CD4-positive, alpha-beta T cell treated with Interleukin-4 for 4 hours (primary cell): ENCODE measurements around the gene ING5.

Experiments
- DNase-seq: peaks from one replicate; pipeline ENCODE4 v3.0.0-alpha.2; 2020

The ING5 gene

DNA sequence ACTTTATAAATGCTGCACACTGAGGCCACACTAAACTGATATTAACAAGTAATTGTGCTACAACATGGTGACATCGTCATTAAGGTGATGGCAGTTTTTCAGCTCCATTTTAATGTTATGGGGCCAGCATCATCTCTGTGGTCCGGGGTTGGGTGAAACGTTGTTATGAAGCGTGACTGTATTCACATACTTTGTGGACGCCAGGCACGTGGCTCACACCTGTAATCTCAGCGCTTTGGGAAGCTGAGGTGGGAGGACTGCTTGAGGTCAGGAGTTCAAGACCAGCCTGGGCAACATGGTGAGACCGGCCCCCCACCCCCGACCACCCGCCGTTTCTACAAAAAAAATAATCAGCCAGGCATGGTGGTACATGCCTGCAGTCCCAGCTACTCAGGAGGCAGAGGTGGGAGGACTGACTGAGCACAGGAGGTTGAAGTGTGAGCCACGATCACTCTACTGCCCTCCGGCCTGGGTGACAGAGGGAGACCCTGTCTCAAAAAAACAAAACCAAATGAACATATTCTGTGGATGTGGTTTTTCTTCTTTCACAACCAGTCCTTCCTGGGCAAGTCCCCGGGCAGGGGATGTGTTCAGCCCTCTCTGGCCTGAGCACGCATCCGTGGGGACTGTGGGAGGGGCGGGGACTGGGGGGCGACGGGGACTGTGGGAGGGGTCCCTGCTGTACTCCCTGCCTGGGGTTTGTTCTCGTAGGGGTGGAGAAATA, 61.9 kb downstream of the ING5 start:
- DNase-seq, result peak; percentile 33

DNA sequence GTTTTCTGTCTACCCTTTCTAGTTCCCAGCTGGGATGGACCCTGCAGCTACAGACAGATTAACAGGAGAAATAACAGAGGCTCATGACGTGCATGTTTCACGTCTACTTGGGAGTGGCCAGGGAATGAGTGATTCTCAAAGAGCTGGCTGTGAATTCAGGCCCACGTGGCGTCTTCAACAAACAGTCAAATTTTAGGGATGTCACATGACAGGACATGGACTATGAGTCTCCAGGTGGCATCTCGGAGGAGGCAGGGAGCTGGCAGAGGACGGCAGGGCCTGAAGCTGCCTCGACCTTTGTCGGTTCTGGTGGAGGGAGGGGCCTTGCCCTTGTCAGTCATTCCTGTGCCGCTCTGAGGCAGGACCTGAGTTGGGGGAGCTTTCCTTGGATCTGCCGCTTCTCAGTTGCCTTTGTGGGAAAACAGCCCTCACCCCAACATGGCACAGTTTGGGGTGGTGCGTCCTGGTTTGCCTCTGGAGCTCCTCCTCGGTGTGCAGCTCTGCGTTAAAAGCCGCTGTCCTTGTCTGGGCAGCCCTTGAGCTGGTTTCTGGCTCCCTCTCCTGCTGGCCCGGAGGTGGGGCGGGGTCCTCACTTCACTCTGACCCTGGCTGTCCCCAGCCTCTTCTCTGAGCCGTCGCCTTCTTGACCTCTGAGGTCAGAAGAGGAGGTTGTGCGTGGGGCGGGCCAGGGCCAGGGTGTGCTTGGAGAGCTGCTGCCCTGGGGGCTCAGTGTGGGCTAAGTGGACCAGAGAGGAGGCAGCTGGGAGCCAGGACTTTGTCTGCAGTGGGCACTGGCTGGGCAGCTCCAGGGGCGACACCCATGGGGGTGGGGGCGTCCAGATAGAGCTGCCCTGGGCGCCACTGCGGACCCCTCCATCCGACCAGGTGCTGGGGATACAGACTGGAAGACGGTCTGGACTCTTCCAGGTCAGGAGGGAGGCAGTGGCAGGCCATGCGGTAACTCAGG, 62.7 kb downstream of the ING5 start:
- no peak for DNase-seq

DNA sequence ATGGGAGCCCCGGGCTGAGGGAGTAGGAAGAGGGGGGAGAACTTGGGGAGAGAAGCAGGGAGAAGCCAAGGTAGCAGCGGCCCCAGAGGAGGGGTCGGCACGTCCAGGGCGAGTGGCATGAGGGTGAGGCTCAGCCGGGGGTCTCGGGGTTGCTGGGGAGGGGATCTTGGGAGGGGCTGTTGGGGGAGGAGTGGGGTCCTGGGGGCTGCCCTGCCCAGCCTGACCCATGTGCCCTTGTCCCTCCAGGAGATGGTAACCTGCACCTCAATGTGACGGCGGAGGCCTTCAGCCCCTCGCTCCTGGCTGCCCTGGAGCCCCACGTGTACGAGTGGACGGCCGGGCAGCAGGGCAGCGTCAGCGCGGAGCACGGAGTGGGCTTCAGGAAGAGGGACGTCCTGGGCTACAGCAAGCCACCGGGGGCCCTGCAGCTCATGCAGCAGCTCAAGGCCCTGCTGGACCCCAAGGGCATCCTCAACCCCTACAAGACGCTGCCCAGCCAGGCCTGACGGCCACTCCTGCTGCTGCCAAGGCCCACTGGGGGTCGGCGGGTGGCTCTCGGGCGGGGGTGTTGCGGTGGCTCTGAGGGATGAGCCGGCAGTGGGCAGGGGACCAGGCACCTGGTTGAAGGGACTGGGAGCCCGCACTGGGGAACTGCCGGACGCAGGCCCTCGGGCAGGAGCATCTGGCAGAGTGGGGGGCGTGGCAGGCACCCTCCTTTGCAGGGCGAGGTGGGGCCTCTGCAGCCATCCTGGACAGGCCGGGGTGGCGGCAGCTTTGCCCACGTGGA, 65.8 kb downstream of the ING5 start:
- DNase-seq, result no peak

DNA sequence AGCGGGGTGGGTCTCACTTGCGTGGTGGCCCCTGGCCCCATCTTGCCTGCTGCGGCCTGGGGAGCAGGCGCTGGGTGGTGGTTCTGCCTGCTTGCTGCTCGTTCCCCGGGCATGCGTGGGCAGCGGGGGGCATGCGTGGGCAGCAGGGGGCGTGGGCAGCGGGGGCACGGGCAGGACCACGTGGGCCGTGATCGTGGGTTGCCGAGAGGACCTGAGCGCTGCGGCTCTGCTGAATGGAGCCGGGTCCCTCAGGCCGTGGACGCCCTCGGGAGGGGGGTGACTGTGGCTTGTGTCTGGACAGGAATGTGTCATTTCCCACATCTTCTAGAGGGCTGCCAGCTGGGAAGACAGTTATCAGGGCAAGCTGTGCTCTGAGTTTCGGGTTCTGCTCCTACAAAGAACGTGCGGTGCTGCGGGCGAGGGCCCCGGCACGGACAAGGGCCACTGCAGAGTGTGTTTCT, 66.4 kb downstream of the ING5 start:
- DNase-seq, result no peak

DNA sequence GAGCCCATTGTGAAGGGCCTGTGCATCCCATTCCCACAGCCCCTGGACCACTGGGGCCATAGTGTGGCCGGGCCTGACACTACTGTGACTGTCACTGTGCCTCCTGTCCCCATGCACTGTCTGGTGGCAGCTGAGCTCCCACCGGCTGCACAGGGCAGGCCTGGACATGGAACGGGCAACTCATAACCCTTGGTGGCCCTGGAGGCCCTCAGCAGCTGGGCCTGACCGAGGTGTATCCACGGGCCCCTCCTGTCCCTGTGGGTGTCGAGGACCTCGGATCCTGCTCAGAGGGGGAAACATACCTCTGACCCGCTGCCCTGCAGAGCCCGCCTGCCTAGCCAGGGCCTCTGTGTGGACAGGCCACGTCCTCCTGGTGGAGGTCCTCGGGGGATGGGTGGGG, 67.0 kb downstream of the ING5 start:
- DNase-seq, result no peak

DNA sequence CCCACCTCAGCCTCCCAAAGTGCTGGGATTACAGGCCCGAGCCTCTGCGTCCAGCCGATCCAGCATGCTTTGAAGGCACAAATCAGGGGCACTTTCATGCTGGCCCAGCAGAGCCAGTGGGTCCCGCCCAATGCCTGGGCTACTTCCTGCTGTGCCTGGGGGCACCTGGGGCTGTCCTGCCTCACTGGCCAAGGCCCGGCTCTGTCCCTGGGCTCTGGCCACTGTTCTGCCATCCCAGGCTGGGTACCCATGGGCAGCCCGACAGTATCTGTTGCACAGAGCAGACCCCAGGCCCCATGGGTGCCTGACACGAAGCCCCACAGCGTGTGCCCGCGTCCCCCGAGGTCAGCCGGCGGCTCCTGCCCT, 68.0 kb downstream of the ING5 start:
- DNase-seq, result no peak

DNA sequence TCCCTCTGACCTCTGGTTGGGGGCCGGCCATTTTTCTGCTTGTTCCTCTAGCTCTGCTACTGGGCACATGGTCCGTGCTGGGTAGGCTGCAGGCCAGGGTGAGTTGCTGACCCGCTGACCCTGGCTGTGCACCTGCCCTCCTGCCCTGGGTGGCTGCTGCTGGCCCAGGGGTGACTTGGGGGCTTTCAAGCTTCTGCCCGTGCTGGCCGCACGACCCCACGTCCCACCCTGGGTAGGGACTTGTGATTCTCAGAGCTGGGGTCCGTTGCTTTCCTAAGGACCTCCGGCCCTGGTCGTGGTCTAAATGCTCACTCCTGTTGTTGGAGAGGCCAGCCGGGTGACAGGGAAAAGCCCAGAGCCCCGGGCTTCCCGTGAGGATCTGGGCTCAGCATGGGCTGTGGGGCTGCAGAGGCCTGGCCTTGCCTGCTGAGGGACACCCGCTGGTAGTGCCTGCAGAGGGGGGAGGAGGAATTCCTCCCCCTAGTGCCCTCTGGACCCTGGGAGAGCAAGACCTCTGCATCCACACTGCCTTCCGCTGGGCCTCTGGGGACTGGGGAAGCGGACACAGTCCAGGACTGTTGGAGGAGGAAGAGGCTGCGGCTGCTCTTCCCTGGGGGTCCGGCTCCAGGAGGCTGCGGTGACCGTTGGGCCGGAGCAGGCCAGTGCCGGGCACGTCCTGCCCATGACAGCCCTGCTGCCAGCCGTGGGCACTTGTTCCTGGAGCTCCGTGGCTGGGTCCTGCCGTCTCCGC, 68.5 kb downstream of the ING5 start:
- DNase-seq, result no peak

DNA sequence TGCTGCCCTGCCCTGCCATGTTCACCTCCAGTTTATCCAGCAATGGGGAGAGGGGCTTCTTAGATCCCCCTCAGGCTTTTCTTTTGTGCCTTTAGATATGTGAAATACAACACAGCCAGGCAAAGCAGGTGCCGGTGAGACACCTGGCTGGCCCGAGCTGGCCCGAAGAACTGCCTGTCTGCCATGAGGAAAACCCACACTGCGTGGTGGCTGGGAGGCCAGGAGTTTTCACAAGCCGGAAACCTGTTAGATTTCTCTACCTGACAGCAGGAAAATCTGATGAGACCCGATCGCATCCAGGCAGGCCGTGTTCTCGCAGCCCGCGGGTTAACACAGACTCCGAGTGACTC, 69.1 kb downstream of the ING5 start:
- DNase-seq, result no peak

DNA sequence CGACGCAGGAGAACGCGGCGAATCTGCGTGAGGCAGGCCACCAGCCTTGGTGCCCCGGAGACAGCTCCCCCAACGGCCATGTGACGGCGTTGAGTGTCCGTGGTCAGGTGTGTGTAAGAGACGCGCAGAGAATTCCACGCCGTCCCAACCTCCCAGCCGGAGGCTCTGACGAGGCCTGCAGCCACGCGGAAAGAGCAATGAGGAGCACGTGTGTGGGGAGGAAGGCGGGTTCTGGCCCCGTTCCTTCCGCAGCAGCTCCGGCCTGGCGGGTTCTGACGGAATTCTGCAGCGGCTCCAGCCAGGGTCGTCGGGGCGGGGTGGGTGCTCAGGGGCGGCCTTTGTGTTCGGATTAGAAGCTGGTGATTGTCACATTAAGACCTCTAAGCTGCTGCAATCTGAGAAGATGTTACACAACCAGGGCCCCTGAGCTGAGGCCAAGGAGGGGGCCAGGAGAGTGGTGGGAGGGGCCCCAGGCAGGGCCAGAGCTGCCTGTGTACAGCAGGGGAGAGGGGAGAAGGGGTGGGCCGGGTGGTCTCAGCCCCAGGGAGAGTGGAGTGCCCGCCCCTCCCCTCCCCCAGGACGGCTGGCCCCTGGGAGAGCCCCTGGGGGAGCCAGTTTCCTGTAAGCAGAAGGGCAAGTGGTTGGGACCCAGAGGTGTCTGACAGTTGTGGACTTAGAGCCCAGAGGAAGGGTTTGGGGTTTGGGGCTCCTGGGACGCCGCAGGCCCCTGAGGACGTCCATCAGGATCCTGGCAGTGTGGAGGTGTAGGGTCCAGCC, 69.6 kb downstream of the ING5 start:
- DNase-seq, result no peak

DNA sequence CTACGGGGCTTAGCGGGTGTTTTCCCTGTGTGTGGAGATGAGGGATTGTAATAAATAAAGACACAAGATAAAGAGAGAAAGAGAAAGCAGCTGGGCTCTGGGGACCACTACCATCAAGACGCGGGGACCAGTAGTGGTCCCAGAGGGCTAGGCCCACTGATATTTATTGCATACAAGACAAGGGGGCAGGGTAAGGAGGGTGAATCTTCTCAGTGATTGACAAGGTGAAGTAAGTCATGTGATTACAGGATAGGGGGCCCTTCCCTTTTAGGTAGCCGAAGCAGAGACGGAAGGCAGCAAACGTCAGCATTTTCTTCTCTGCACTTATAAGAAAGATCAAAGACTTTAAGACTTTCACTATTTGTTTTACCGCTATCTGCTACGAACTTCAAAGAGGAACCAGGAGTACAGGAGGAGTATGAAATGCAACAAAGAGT, 70.2 kb downstream of the ING5 start:
- DNase-seq, result peak; percentile 55

DNA sequence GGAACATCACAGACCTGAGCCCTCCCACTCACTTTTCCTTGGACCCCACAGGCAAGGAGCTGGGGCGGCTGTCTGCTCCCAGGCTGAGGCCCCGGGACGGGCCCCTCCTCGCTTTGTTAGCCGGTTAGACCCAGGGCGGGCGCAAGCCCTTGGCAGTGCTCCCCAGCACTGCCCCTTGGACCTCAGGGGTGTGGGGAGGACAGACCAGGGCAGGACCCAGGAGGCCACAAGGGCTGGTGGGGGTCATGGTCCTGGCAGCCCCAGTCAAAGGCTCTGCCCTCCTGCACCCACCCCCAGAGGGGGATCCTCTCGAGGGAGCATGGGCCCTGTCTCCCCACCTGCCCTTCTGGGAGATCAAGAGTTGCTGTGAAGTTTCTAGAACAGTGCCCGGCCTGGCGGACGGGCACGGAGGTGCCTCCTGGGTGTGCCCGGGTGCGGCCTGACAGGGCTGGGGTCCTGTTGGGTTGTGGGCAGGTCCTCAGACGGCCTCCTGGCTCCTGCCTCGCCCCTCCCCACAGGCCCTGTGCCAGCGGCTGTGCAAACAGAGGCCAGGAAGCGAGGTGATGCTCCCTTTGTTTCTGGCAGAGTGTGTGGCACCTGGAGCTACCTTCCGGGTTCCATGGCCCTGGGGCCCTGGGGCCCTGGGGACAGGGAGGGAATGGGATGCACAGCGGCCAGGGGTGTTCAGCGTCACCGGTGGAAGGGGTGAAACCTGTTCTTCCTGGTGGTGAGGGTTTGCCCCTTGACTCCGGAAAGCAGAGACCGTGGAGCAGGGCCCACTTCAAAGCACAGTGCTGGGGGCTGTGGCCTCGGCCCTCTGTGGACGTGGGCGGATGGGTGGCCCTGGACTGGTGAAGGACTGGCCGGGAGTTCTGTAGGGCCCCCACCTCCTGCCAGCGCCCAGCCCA, 71.9 kb downstream of the ING5 start:
- DNase-seq, result no peak

DNA sequence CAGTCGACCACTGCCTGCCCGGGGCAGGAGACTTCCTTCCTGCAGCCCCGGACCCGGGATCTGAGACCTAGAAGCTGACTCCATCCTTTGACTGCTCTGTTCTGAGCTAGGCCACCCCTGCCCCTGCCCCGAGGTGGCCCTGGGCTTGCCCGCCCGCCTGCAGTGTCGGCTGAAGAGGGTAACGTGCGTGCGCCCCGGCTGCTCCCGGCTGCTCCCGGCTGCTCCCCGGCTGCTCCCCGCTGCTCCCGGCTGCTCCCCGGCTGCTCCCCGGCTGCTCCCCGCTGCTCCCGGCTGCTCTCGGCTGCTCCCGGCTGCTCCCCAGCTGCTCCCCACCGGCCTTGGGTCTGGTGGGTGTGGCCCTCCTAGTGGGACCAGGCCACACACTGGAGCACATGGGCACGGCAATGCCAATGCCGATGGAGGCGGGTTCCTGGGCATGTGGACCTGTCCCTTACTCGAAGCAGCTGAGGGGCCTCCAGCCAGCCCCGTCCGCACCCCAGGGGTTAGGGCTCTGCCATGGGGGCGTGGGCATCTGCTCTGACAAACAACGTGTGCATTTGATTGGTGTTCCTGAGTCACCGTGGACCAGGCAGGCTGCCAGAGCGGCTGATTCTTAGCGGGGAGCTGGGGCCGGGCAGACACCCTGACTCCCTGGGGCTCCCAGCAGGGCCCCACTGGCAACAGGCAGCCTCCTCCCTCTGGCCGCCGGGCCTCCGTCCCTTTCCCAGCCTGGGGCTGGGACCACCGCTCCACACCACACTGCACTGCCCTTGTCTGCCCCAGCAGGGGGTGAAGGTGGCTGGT, 72.8 kb downstream of the ING5 start:
- DNase-seq, result no peak

DNA sequence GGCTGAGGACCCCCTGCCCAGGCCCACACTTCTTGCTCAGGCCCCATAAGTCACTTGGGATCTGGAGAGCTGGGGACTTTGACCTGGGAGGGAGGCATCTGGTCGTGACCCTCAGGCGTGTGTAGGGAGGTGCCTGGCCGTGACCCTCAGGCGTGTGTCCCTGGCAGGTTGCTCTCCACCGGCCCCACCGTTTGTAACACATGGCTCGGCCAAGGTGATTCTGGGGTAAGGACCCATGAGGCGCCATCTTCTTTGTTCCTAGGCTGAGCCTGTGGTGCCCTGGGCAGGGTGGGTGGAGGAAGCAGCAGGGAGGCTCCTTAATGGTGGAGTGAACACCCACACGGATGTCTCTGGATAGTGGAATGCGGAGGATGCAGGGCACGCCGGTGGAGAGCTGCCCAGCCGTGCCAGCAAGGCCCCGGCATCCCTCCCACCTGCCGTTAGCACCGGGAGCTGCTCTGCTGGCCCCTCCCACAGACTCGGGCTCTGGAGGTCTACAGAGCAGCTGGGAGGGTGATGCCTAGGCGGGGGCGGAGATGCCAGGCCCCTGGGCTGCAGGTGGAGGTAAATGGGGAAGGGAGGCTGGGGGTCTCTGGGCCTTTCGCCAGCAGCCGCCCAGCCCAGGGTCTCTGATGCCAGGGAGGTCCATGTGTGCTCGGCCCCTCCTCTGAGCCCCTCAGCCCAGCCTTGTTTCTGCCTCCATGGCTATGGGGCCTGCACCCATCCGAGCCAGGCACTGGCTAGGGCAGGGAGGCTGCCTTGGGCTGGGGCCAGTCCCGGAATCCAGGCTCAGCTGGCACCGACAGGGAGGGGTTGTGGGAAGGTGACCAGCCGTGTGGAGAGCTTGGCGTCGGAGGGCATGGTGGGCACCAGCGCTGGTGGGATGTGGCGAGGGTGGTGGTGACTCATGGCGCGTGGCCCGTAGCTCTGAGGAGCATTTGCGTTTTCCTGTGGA, 73.7 kb downstream of the ING5 start:
- DNase-seq, result no peak

DNA sequence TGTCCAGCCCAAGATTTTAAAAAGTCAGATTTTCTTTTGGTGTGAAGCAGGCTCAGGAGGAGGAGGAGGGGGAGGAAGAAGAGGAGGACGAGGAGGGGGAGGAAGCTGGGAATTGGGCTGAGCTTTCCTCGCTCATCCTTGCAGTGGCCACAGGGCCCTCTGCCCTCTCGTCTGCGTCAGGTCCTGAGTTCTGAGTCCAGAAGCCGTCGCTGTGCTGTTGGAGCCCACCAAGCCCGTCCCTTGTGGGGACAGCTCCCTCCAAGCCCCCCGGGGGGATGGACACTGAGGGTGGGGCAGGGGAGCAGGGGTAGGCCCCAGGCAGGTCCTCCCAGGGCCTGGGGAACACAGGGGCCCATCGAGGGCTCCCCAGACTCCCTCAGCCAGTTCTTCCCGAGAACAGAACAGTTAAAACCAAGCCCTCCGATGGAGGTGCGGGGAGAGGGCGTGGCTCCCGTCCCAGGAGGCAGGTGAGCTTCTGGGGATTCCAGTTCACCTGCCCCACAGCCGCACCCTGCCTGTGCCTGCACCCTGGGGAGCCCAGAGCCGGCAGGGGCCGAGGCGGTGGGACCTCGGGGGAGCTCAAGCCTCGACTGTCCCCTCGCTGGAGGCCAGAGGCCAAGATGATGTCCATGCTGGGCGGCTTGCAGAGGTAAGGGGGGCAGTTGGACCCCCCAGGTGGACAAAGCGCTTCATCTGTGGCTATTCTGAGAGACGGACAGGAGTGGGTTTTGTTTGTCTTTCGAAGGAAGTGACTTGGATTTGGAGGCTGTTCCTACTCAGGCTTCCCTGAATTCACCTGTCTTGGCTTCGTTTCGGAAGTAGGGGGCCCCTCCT, 74.7 kb downstream of the ING5 start, which contains the start of gene GAL3ST2:
GAL3ST2 (plus strand) TSS at position 487 of the 834 bp plus-strand sequence; CDS start at position 621, 134 bp downstream.
- DNase-seq, result no peak

DNA sequence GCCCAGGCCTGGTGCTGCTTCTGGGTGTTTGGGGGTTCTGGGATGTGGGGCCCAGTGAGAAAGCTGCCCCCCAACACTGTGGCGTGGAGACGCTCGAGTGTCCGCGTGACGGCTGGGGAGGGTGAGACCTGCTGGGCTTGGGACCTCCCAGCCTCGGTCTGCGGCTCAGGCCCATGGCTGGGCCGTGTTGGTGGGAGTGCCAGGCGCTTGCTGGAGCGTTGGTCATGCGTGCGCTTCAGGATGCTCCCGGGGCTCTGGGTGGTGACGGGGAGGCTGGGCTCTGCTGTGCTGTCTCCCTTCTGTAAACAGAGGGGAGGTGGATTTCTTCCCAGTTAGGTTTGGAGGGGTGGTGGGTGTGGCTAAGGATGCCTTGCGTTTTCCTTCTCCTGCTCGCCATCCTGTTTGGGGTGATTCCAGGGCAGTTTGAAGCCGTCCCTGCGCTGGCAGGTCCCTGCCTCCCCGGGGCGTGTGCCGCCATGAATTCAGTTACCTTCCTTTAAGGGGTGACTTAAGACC, 75.4 kb downstream of the ING5 start:
- DNase-seq, result no peak

DNA sequence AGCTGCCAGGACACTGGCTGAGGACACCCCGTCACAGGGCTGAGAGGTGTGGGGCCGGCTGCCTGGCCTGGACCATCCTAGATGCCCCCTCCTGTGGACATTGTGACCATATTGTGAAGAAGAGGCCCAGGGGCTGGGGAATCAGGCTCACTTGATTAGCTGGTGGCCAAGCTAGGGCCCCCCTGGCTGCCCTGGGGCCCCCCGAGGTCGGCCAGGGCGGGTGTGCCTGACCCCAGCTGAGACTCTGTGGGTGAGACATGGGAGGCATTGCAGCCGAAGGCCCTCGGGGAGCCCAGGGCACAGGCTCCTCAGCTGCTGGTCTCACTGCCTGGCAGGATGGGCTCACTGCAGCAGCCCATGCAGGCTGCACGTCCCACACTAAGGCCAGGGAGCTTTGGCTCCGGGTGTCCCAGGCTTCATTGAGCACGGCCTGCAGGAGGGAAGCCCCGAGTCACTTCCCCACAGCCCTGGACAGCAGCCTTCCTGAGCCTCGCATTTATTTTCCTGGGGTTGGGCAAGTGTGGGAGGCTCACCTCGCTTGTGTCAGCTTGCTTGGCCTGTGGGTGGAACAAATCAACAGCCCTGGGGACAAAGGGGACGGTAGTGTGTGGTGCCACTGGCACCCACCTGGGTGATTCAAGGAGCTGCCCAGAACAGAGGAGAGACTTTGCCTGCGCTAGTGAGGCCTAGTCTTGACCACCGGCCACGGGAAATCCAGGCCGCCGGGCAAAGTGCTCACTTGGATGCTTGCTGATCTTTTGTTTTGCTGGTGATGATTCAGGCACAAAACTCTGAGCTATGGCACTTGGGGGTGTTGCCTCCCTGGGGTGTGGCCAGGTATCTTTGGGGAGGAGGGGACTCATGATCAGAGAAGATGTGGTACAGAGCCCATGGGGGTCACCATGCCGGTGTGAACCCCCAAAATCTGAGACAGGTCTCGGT, 76.1 kb downstream of the ING5 start:
- DNase-seq, result no peak
